GM12872 (cell line): ENCODE measurements around the gene TIMELESS.
A peak's percentile ranks its signal among the peaks of the same experiment; 100 is the strongest.

Experiments
- CTCF ChIP-seq: IDR thresholded peaks from 3 replicates; pipeline ENCODE4 v1.5.1; 2011; ENCODE audit warnings: low read depth, mild to moderate bottlenecking, low read length, moderate library complexity; ENCODE audit not compliant: insufficient read depth

Gene TIMELESS

GRCh38 chr12:56448860-56449621, at the start of gene TIMELESS:
TSS of gene TIMELESS (minus strand) at chr12:56449426. CDS start at chr12:56434170, 15,256 bp downstream.
- no peak for TF ChIP-seq CTCF

GRCh38 chr12:56496704-56497103, 47.5 kb upstream of the TIMELESS start:
- peak; percentile 46; the same call in 2 of the 3 replicates for TF ChIP-seq CTCF

GRCh38 chr12:56490360-56490759, 41.1 kb upstream of the TIMELESS start:
- TF ChIP-seq CTCF: no peak

GRCh38 chr12:56488041-56488955, 39.1 kb upstream of the TIMELESS start, which contains the start of gene GLS2:
TSS of gene GLS2 (minus strand) at chr12:56488161. CDS start at chr12:56488118, 43 bp downstream.
- no peak for TF ChIP-seq CTCF

GRCh38 chr12:56487448-56488040, 38.3 kb upstream of the TIMELESS start:
- no peak for TF ChIP-seq CTCF

GRCh38 chr12:56486694-56487093, 37.5 kb upstream of the TIMELESS start:
- TF ChIP-seq CTCF: no peak

- TF ChIP-seq CTCF: no peak
Measured at GRCh38 chr12:56484566-56484965, 35.3 kb upstream of the TIMELESS start.
